Left ventricle myocardium inferior (tissue), 1 donor: ENCODE data around the gene SESTD1. TPM values are rescaled to one million over a fixed set of nuclear protein-coding genes. Genes with fewer than 3 reads are reported as not detected.

ENCODE experiments used
- DNase-seq: peaks from one replicate; pipeline ENCODE4 v3.0.0-alpha.2; 2020
- H3K27ac ChIP-seq: fragments of 200-600 bp; replicated peaks from 2 replicates; pipeline ENCODE4 v1.8.0; 2021
- H3K27me3 ChIP-seq: fragments of 200-600 bp; 2 replicates; pipeline ENCODE4 v1.8.0; 2021; ENCODE audit warnings: low read depth
- H3K36me3 ChIP-seq: fragments of 200-600 bp; 2 replicates; pipeline ENCODE4 v1.8.0; 2021
- H3K4me1 ChIP-seq: fragments of 200-600 bp; 2 replicates; pipeline ENCODE4 v1.8.0; 2021
- H3K4me3 ChIP-seq: fragments of 200-600 bp; 2 replicates; pipeline ENCODE4 v1.8.0; 2021; ENCODE audit warnings: mild to moderate bottlenecking, moderate library complexity
- H3K9me3 ChIP-seq: fragments of 200-600 bp; replicated peaks from 2 replicates; pipeline ENCODE4 v1.8.0; 2021
- intact Hi-C: fragments of 100-400 bp; cut with micrococcal nuclease; formaldehyde crosslinking; loops from one replicate; pipeline ENCODE4 v1.11.0; 2022
- total RNA-seq: library from RNA; stranded (reverse); fragmentation: NEBNext Ultra II Directional; extraction: Animal tissue kit (Norgen Biotek cat#: 25700); gene quantifications from one replicate; pipeline ENCODE4 v1.2.1, GENCODE V29; 2021
- TF ChIP-seq, protein P1 (sequence below): fragments of 200-600 bp; IDR thresholded peaks from 2 replicates; pipeline ENCODE4 v1.8.0; 2021; ENCODE audit warnings: antibody characterized with exemption, mild to moderate bottlenecking, borderline replicate concordance
- donor health status: DM: no; HTN: yes; CAD: no; lungs with severe emphysema.

SESTD1 gene
- total RNA-seq, 1 donor from 2014 or later = 33.7 TPM

GRCh38 chr2:179235463-179236108 lies 29.0 kb downstream of the SESTD1 start:
- TF ChIP-seq, protein P1, sequence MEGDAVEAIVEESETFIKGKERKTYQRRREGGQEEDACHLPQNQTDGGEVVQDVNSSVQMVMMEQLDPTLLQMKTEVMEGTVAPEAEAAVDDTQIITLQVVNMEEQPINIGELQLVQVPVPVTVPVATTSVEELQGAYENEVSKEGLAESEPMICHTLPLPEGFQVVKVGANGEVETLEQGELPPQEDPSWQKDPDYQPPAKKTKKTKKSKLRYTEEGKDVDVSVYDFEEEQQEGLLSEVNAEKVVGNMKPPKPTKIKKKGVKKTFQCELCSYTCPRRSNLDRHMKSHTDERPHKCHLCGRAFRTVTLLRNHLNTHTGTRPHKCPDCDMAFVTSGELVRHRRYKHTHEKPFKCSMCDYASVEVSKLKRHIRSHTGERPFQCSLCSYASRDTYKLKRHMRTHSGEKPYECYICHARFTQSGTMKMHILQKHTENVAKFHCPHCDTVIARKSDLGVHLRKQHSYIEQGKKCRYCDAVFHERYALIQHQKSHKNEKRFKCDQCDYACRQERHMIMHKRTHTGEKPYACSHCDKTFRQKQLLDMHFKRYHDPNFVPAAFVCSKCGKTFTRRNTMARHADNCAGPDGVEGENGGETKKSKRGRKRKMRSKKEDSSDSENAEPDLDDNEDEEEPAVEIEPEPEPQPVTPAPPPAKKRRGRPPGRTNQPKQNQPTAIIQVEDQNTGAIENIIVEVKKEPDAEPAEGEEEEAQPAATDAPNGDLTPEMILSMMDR = no peak
- H3K27me3 ChIP-seq = no peaks in the 10 kb centered on the region
- no peak overlapping the region for H3K4me3 ChIP-seq
- peaks cover 57% of the 10 kb centered on the region for H3K4me1 ChIP-seq
- no peak overlapping the region for H3K27ac ChIP-seq
- no peak for DNase-seq
- H3K36me3 ChIP-seq = no peaks in the 10 kb centered on the region
- intact Hi-C loops = no loop called here
- H3K9me3 ChIP-seq = peaks cover 4% of the 10 kb centered on the region

DNA sequence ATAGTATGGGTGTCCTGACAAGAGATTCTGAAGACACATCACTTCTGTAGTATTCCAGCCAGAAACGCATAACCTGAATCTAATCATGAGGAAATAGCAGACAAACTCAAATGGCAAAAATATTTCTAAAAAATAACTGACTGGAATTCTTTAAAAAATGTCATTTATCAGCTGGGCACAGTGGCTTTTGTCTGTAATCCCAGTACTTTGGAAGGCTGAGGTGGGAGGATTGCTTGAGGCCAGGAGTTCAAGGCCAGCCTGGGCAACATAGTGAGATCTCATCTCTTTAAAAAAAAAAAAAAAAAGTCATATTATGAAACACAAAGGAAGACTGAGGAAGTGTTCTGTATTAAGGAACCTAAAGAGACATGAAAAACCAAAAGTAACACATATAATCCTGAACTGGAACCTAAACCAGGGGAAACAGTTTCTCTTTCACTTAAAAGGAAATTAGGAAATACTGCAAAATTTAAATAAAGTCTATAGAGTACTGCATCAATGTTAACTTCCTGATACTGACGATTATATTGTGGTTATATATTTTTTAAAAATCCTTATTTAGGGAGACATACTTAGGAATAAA lies 29.9 kb downstream of the SESTD1 start:
- no peak for DNase-seq
- TF ChIP-seq, protein P1 = no peak
- no peaks in the 10 kb centered on the region for H3K27me3 ChIP-seq
- peaks cover 53% of the 10 kb centered on the region for H3K4me1 ChIP-seq
- H3K27ac ChIP-seq = no peak overlapping the region
- H3K4me3 ChIP-seq = no peak overlapping the region
- H3K9me3 ChIP-seq = peaks cover 4% of the 10 kb centered on the region
- no peaks in the 10 kb centered on the region for H3K36me3 ChIP-seq
- intact Hi-C loops = no loop called here

DNA sequence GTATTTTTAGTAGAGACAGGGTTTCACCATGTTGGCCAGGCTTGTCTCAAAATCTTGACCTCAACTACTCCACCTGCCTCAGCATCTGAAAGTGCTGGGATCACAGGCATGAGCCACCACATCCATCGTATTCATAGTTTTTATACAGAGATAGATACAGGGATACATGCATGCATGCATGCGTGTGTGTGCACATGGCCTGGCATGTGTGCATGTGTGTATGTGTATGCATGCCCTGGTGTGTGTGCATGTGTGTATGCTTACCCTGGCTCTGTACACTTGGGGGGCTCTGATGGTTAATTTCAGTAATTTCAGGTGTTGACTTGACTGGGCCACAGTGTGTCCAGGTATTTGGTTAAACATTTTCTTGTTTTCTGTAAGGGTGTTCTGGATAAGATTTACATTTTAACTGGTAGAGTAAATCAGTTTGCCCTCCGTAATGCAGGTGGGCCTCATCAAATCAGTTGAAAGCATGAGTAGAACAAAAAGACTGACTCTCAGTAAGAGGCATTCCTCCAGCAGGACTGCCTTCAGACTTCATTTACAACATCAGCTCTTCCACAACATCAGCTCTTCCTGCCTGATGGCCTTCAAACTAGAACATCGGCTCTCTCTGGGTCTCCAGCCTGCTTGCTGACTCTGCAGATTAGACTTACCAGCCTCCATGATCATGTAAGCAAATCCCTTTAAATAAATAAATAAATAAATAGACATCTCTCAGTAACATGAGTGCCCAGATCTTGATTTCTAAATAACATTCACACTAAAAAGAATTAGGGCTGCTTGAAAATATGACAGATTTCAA lies 30.8 kb downstream of the SESTD1 start:
- DNase-seq = no peak
- TF ChIP-seq, protein P1 = no peak
- Histone ChIP-seq H3K4me3 (no peak overlapping the region), H3K27me3 (no peaks in the 10 kb centered on the region), H3K9me3 (peaks cover 4% of the 10 kb centered on the region), H3K36me3 (no peaks in the 10 kb centered on the region), H3K4me1 (peaks cover 44% of the 10 kb centered on the region), H3K27ac (no peak overlapping the region)
- intact Hi-C loops = no loop called here

DNA sequence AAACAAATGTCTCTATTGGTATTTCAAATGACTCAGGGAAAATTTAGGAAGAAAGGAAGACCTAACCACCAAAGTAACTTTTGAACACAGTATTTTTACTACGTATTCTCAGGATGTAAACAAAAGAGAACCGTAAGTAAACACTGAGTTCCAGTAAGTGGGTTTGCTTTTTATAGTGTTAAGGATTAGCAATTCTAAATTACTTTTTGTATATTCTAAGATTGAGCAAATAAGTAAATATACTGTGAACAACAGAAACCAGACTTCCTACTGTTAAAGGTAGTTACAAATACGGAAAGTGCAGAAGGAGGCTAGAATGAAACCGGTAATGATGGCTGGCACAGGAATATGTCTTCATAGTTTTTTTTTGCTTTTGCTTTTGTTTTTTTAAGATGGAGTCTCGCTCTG lies 31.5 kb downstream of the SESTD1 start:
- Histone ChIP-seq H3K27me3 (no peaks in the 10 kb centered on the region), H3K4me3 (no peak overlapping the region), H3K4me1 (peaks cover 36% of the 10 kb centered on the region), H3K9me3 (peaks cover 4% of the 10 kb centered on the region), H3K36me3 (no peaks in the 10 kb centered on the region), H3K27ac (no peak overlapping the region)
- TF ChIP-seq, protein P1 = no peak
- intact Hi-C loops = no loop called here
- DNase-seq = no peak

DNA sequence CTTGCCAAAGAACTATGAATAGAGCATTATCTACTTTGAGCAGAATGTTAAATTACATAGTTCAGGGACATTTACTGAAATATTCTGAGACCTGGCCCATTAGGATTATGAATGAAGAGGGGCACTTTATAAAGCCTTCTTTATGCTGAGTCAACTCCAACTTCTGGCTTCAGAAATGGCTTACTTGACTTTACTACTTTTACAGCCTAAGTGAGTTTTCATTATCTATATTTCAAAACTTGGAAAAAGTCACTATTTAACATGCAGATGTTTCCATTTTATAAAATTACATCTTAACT lies 37.7 kb downstream of the SESTD1 start:
- intact Hi-C loops = loop anchor here (10.0 kb wide), 1 partner anchor 118 kb away; no protein-coding TSS in a partner anchor
- no peak for DNase-seq

More for the DNA sequence above, 37.7 kb downstream of the SESTD1 start:
- TF ChIP-seq, protein P1 = no peak
- Histone ChIP-seq H3K4me1 (peaks cover 50% of the 10 kb centered on the region), H3K36me3 (no peaks in the 10 kb centered on the region), H3K27ac (no peak overlapping the region), H3K4me3 (no peak overlapping the region), H3K27me3 (no peaks in the 10 kb centered on the region), H3K9me3 (no peaks in the 10 kb centered on the region)
